Nucleus accumbens (tissue), 56 donors: Measurements from ENCODE around the gene TFAP2C.

Experiments
- DNase-seq, 56 donors: peaks; one replicate each; lab custom pipeline; 2025; lab: John Stamatoyannopoulos, UW

Gene TFAP2C

GRCh38 chr20:56628873-56629463 lies at the start of gene TFAP2C:
Gene TFAP2C, plus strand, starts transcription at chr20:56629306. Its CDS starts 239 bp downstream, at chr20:56629545.
- DNase-seq, result peak in 3 of 56 donors; percentile 7 to 45 (median 8)

GRCh38 chr20:56580226-56580625 lies 48.9 kb upstream of the TFAP2C start:
- no peak for DNase-seq

- DNase-seq, result no peak
Measured at GRCh38 chr20:56581701-56582100, 47.4 kb upstream of the TFAP2C start.

GRCh38 chr20:56582542-56582941 lies 46.6 kb upstream of the TFAP2C start:
- no peak for DNase-seq

GRCh38 chr20:56584916-56585315 lies 44.2 kb upstream of the TFAP2C start:
- no peak for DNase-seq

- DNase-seq, result no peak
Measured at GRCh38 chr20:56587307-56588041, 41.6 kb upstream of the TFAP2C start.

GRCh38 chr20:56588996-56589395 lies 40.1 kb upstream of the TFAP2C start:
- DNase-seq, result no peak

GRCh38 chr20:56589633-56590032 lies 39.5 kb upstream of the TFAP2C start:
- no peak for DNase-seq

GRCh38 chr20:56590888-56591287 lies 38.2 kb upstream of the TFAP2C start:
- no peak for DNase-seq

- DNase-seq, result no peak
Measured at GRCh38 chr20:56592211-56592610, 36.9 kb upstream of the TFAP2C start.

- DNase-seq, result no peak
Measured at GRCh38 chr20:56592817-56593216, 36.3 kb upstream of the TFAP2C start.

- DNase-seq, result no peak
Measured at GRCh38 chr20:56595746-56596475, 33.2 kb upstream of the TFAP2C start.

GRCh38 chr20:56601166-56601565 lies 27.9 kb upstream of the TFAP2C start:
- no peak for DNase-seq

- DNase-seq, result no peak
Measured at GRCh38 chr20:56604673-56605072, 24.4 kb upstream of the TFAP2C start.

- DNase-seq, result no peak
Measured at GRCh38 chr20:56605261-56605996, 23.7 kb upstream of the TFAP2C start.

- DNase-seq, result no peak
Measured at GRCh38 chr20:56606174-56606945, 22.7 kb upstream of the TFAP2C start.

GRCh38 chr20:56607061-56607704 lies 21.9 kb upstream of the TFAP2C start:
- no peak for DNase-seq

- DNase-seq, result no peak
Measured at GRCh38 chr20:56608376-56608775, 20.7 kb upstream of the TFAP2C start.

GRCh38 chr20:56609321-56609720 lies 19.8 kb upstream of the TFAP2C start:
- no peak for DNase-seq

- DNase-seq, result no peak
Measured at GRCh38 chr20:56610098-56610497, 19.0 kb upstream of the TFAP2C start.
